ENCODE data around the gene NATD1. TPM values are rescaled to one million over a fixed set of nuclear protein-coding genes. Genes with fewer than 3 reads are reported as not detected.
A peak's percentile ranks its signal among the peaks of the same experiment; 100 is the strongest.

The NATD1 gene
- total RNA-seq, 1 experiment from 2014 or later: 3.1 TPM

DNA sequence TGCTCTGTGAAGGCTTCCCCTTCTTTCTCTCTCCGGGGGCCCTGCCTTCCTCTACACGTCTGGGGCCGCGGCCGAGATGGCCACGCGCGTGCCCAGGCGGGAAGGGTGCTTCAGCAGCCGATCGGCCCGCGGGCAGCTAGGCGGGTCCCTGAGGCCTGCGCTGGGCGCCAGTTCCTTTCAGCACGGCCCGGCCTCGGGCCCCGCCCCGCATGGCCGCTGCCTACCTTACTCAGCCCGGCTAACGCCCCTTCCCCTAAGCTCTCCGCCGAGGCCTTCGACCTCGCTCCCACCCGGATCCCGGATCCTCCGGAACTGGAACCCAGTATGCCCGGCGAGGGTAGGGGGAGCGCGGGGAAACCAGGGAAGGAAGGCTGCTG is 39.6 kb downstream of the NATD1 start:
- CTCF ChIA-PET: interaction anchor here (0.9 kb wide), 1 partner anchor 70 kb away, joined by 3 read pairs; no protein-coding TSS in a partner anchor
- no peaks in the 10 kb centered on the region for H3K9me3 ChIP-seq (ENCODE audit: control insufficient read depth in 1 of 2, insufficient read depth in 1 of 2, low read depth in 1 of 2, low read length in 2 of 2)
- H2AFZ ChIP-seq (ENCODE audit: low read depth, low read length, poor library complexity, severe bottlenecking): no peak overlapping the region
- POLR2A ChIA-PET: no interaction called here
- no peak for DNase-seq (ENCODE audit: low read depth, low spot score)
- ATAC-seq: peak; percentile 20
- H3K79me2 ChIP-seq (ENCODE audit: insufficient read depth, low read length): peaks cover 91% of the 10 kb centered on the region
- H3K4me3 ChIP-seq (replicated peaks in 1 of 2; ENCODE audit: low read depth in 1 of 2, low read length in 2 of 2): peak overlapping the region; percentile 79 to 98
- no TSS peak for BruUV-seq (replicated peaks)
- no peaks in the 10 kb centered on the region for H3K9me2 ChIP-seq (ENCODE audit: insufficient read depth)
- intact Hi-C loops (cut with micrococcal nuclease): loop anchor here (5.0 kb wide), 1 partner anchor 171 kb away; the partner anchor contains the start of gene USP22
- H3K9ac ChIP-seq (ENCODE audit: low read length): peak overlapping the region; percentile 99
- RAD21 ChIA-PET (ENCODE audit: low non-redundant PET in 1 of 2, low total read pairs in 2 of 2, uncharacterized antibody in 2 of 2, unreplicated experiment in 2 of 2): no interaction called here
- peaks cover 6 to 24% of the 10 kb centered on the region in 2 experiments; a peak in 2 of 4 replicates for H3K36me3 ChIP-seq (ENCODE audit: control insufficient read depth in 1 of 2, insufficient read depth in 2 of 2, low read length in 2 of 2)
- H3K27me3 ChIP-seq (ENCODE audit: insufficient read depth, low read length): no peaks in the 10 kb centered on the region
- peaks cover 8% of the 10 kb centered on the region; the same call in 1 of the 2 replicates for H4K20me1 ChIP-seq (ENCODE audit: insufficient read depth)
- no peak for TF ChIP-seq EGR1 (IDR thresholded peaks at IDR 0.05; ENCODE audit: low read depth)
- TF ChIP-seq ZFX (IDR thresholded peaks at IDR 0.05): peak; percentile 88
- TF ChIP-seq SIN3A (IDR thresholded peaks at IDR 0.05; ENCODE audit: low read depth): 0 out of 2 replicates have a peak, but pooled peaks have one; percentile 15
- TF ChIP-seq, protein P1, sequence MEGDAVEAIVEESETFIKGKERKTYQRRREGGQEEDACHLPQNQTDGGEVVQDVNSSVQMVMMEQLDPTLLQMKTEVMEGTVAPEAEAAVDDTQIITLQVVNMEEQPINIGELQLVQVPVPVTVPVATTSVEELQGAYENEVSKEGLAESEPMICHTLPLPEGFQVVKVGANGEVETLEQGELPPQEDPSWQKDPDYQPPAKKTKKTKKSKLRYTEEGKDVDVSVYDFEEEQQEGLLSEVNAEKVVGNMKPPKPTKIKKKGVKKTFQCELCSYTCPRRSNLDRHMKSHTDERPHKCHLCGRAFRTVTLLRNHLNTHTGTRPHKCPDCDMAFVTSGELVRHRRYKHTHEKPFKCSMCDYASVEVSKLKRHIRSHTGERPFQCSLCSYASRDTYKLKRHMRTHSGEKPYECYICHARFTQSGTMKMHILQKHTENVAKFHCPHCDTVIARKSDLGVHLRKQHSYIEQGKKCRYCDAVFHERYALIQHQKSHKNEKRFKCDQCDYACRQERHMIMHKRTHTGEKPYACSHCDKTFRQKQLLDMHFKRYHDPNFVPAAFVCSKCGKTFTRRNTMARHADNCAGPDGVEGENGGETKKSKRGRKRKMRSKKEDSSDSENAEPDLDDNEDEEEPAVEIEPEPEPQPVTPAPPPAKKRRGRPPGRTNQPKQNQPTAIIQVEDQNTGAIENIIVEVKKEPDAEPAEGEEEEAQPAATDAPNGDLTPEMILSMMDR (IDR thresholded peaks at IDR 0.05 in 2 of 3, conservative IDR thresholded peaks at IDR 0.05 in 1 of 3; ENCODE audit: borderline replicate concordance in 1 of 3, insufficient read depth in 1 of 3, low read depth in 2 of 3, low read length in 2 of 3): no peak
- no peak for TF ChIP-seq RAD21 (IDR thresholded peaks at IDR 0.05; ENCODE audit: low read depth)
- TF ChIP-seq, protein P2, sequence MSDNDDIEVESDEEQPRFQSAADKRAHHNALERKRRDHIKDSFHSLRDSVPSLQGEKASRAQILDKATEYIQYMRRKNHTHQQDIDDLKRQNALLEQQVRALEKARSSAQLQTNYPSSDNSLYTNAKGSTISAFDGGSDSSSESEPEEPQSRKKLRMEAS (IDR thresholded peaks at IDR 0.05): 0 out of 2 replicates have a peak, but pooled peaks have one; percentile 6
- TF ChIP-seq CBX3 (IDR thresholded peaks at IDR 0.05; ENCODE audit: low read depth): no peak
- TF ChIP-seq, protein P3, sequence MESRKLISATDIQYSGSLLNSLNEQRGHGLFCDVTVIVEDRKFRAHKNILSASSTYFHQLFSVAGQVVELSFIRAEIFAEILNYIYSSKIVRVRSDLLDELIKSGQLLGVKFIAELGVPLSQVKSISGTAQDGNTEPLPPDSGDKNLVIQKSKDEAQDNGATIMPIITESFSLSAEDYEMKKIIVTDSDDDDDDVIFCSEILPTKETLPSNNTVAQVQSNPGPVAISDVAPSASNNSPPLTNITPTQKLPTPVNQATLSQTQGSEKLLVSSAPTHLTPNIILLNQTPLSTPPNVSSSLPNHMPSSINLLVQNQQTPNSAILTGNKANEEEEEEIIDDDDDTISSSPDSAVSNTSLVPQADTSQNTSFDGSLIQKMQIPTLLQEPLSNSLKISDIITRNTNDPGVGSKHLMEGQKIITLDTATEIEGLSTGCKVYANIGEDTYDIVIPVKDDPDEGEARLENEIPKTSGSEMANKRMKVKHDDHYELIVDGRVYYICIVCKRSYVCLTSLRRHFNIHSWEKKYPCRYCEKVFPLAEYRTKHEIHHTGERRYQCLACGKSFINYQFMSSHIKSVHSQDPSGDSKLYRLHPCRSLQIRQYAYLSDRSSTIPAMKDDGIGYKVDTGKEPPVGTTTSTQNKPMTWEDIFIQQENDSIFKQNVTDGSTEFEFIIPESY (IDR thresholded peaks at IDR 0.05; ENCODE audit: extremely low read depth, insufficient replicate concordance, low read length): no peak
- no peak for TF ChIP-seq FOSL1 (IDR thresholded peaks at IDR 0.05; ENCODE audit: low read depth)
- no peak for TF ChIP-seq SRF (IDR thresholded peaks at IDR 0.05; ENCODE audit: low read depth)
- no peak for TF ChIP-seq POLR2AphosphoS5 (IDR thresholded peaks at IDR 0.05; ENCODE audit: low read depth, low read length)
- TF ChIP-seq CEBPB (IDR thresholded peaks at IDR 0.05; ENCODE audit: low read depth): no peak
- no peak for TF ChIP-seq JUND (IDR thresholded peaks at IDR 0.05)
- peak overlapping the region; percentile 87 for H3K27ac ChIP-seq (ENCODE audit: low read depth, low read length)
- H3K4me1 ChIP-seq (ENCODE audit: control insufficient read depth in 1 of 2, insufficient read depth in 2 of 2, low read length in 2 of 2): peaks cover 17 to 27% of the 10 kb centered on the region in 2 experiments; a peak in 3 of 4 replicates
- H3K4me2 ChIP-seq (ENCODE audit: low read length): peak overlapping the region; percentile 98
